OCI-LY1 (cell line): ENCODE data around the gene SRP72.

Experiments
- EZH2 ChIP-seq: fragments of 200-600 bp; sonication (generic), shearing (Covaris generic); IDR thresholded peaks from 2 replicates; pipeline ENCODE4 v1.8.0; 2017; ENCODE audit warnings: borderline replicate concordance, mixed run types, mild to moderate bottlenecking, antibody characterized with exemption, low read length, moderate library complexity, mixed read lengths
- TF ChIP-seq, protein P1 (sequence below): fragments of 200-600 bp; sonication (generic), shearing (Covaris generic); IDR thresholded peaks from 2 replicates; pipeline ENCODE4 v1.5.1; 2017; ENCODE audit warnings: mild to moderate bottlenecking, antibody characterized with exemption, low read length, moderate library complexity, mixed read lengths

DNA sequence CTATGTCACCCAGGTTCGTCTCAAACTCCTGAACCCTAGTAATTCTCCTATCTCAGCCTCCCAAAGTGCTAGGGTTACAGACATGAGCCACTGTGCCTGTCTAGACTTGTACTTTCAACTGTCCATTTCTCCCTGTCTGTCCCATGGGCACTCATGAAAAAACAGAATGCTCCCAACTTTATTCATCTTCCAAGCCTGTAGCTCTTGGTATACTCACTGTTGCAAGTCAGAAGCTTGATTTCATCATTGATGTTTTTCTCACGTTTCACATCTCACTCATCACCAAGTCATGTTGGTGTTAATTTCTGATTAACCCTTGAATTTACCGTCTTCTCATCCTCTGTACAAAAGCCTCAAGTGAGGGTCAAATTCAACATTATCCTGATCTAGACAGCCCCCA lies 7.3 kb upstream of the SRP72 start:
- TF ChIP-seq, protein P1, sequence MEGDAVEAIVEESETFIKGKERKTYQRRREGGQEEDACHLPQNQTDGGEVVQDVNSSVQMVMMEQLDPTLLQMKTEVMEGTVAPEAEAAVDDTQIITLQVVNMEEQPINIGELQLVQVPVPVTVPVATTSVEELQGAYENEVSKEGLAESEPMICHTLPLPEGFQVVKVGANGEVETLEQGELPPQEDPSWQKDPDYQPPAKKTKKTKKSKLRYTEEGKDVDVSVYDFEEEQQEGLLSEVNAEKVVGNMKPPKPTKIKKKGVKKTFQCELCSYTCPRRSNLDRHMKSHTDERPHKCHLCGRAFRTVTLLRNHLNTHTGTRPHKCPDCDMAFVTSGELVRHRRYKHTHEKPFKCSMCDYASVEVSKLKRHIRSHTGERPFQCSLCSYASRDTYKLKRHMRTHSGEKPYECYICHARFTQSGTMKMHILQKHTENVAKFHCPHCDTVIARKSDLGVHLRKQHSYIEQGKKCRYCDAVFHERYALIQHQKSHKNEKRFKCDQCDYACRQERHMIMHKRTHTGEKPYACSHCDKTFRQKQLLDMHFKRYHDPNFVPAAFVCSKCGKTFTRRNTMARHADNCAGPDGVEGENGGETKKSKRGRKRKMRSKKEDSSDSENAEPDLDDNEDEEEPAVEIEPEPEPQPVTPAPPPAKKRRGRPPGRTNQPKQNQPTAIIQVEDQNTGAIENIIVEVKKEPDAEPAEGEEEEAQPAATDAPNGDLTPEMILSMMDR = no peak
- no peak for TF ChIP-seq EZH2
